Thoracic aorta (tissue), 2 donors: Measurements from ENCODE around the gene ZRANB3. TPM values are rescaled to one million over a fixed set of nuclear protein-coding genes. Genes with fewer than 3 reads are reported as not detected.
"Not testable (repeated sequence)": the region's sequence is repeated elsewhere in the genome, so short reads cannot be mapped to it uniquely, and the experiment has no call there.

Experiments
- ATAC-seq: fragments of 150-250 bp; one replicate; pipeline ENCODE4 v1.8.0; 2017; ENCODE audit warnings: low read depth; ENCODE audit not compliant: insufficient number of reproducible peaks, low FRiP score
- DNase-seq: peaks from one replicate; pipeline ENCODE4 v3.0.0-alpha.2; 2020; ENCODE audit warnings: low spot score
- H3K27ac ChIP-seq, 2 donors: fragments of 200-600 bp; sonication (generic); 1 replicate in 1 of 2; 2 replicates in 1 of 2; pipeline ENCODE4 v1.5.1; 2016; ENCODE audit warnings: mild to moderate bottlenecking in 2 of 2, moderate library complexity in 2 of 2
- H3K27me3 ChIP-seq: fragments of 200-600 bp; sonication (generic); replicated peaks from 2 replicates; pipeline ENCODE4 v1.6.0; 2016; ENCODE audit warnings: mild to moderate bottlenecking; ENCODE audit not compliant: insufficient read depth
- H3K36me3 ChIP-seq: fragments of 200-600 bp; sonication (generic); one replicate; pipeline ENCODE4 v1.5.1; 2016
- H3K4me1 ChIP-seq, 2 donors: fragments of 200-600 bp; sonication (generic); 1 replicate in 1 of 2; 2 replicates in 1 of 2; pipeline versions ENCODE4 v1.5.1 to v1.6.0; 2016; ENCODE audit warnings: low read depth in 2 of 2, mild to moderate bottlenecking in 1 of 2; ENCODE audit not compliant: control insufficient read depth in 1 of 2
- H3K4me3 ChIP-seq: fragments of 200-600 bp; sonication (generic); 2 replicates; pipeline ENCODE4 v1.5.1; 2016; ENCODE audit warnings: mild to moderate bottlenecking
- H3K9me3 ChIP-seq: fragments of 200-600 bp; sonication (generic); 2 replicates; pipeline ENCODE4 v1.5.1; 2016
- total RNA-seq, 2 donors: library from RNA; depleted of rRNA; stranded (reverse); fragments of >200 nt; gene quantifications; one replicate each; pipeline versions ENCODE4 v1.1.0 to v1.2.3, GENCODE V29; 2016
- TF ChIP-seq, protein P1 (sequence below): fragments of 200-600 bp; sonication (generic); IDR thresholded peaks from one replicate; pipeline ENCODE4 v1.5.1; 2019; ENCODE audit warnings: antibody characterized with exemption

The ZRANB3 gene
- total RNA-seq, 2 donors from 2014 or later, result 3.2 to 4.2 TPM

- H3K27me3 ChIP-seq, result no peaks in the 10 kb centered on the region
- ATAC-seq (no peak), DNase-seq (no peak)
- TF ChIP-seq, protein P1, sequence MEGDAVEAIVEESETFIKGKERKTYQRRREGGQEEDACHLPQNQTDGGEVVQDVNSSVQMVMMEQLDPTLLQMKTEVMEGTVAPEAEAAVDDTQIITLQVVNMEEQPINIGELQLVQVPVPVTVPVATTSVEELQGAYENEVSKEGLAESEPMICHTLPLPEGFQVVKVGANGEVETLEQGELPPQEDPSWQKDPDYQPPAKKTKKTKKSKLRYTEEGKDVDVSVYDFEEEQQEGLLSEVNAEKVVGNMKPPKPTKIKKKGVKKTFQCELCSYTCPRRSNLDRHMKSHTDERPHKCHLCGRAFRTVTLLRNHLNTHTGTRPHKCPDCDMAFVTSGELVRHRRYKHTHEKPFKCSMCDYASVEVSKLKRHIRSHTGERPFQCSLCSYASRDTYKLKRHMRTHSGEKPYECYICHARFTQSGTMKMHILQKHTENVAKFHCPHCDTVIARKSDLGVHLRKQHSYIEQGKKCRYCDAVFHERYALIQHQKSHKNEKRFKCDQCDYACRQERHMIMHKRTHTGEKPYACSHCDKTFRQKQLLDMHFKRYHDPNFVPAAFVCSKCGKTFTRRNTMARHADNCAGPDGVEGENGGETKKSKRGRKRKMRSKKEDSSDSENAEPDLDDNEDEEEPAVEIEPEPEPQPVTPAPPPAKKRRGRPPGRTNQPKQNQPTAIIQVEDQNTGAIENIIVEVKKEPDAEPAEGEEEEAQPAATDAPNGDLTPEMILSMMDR, result no peak
- no peaks in the 10 kb centered on the region for H3K9me3 ChIP-seq
- H3K36me3 ChIP-seq, result peaks cover 20% of the 10 kb centered on the region
- no peak overlapping the region for H3K27ac ChIP-seq
- H3K4me3 ChIP-seq, result no peak overlapping the region
- no peaks in the 10 kb centered on the region for H3K4me1 ChIP-seq
Measured at GRCh38 chr2:135124924-135125886, 405.8 kb downstream of the ZRANB3 start.

DNA sequence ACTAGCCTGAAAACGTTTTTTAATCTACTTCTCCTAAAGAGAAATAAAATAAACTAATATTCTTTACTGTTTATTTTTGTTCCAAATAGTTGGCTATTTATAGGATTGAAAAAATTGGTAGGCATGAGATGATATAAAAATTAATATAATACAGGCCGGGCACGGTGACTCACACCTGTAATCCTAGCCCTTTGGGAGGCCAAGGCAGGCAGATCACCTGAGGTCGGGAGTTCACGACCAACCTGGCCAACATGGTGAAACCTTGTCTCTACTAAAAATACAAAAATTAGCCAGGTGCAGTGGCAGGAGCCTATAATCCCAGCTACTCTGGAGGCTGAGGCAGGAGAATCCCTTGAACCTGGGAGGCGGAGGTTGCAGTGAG, 409.4 kb downstream of the ZRANB3 start:
- H3K4me1 ChIP-seq, DNase-seq, H3K9me3 ChIP-seq, H3K36me3 ChIP-seq, ATAC-seq, H3K4me3 ChIP-seq, H3K27me3 ChIP-seq, H3K27ac ChIP-seq: not testable (repeated sequence)

DNA sequence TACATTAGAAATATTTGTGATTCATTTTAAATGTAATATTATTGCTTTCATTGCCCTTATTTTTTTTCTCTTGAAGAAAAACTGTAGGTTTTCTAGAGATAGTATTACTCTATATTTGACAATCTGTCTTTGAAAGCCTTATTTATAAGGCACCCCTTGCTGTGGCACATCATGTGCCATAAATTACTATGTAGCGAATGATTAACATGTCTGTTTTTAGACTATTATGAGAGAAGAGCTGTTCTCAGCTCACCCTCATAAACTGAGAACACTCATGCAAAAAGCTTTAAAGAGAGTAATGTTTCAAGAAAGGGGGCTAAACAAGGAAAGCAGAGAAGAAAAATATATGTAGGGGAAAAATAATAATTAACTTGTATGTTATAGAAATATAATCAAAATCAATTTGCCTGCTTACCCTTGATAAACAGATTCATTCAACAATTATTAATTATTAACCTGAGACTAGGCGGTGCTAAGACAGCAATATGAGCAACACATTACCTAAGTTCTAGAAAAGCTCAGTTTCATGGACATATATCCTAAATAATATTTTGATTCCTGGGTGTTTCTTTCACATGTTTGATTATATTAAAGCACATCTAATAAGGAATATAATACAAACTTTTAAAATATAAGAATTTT, 409.9 kb downstream of the ZRANB3 start:
- Histone ChIP-seq H3K9me3 (no peaks in the 10 kb centered on the region), H3K4me1 (no peaks in the 10 kb centered on the region), H3K27ac (no peak overlapping the region), H3K27me3 (no peaks in the 10 kb centered on the region), H3K36me3 (peaks cover 8% of the 10 kb centered on the region), H3K4me3 (no peak overlapping the region)
- no peak for DNase-seq
- TF ChIP-seq, protein P1, result no peak
- ATAC-seq, result no peak

DNA sequence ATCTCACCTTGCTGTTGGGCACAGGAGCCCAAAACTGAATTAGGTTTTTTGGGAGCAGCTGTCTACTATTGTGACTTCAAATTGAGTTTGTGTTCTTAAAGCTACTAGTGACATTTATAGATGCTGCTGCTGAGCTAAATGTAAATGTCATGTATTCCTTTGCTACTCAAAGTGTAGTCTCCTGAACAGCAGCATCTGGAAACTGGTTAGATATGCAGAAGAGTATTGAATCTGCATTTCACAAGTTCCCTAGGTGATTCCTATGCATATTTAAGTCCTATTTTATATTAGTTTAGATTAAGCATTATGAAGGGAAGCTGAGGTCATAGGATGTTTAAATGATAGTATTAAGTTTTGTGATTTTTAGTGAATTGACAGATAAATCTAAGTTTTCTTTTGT, 411.4 kb downstream of the ZRANB3 start:
- Histone ChIP-seq H3K27ac (no peak overlapping the region), H3K4me1 (no peaks in the 10 kb centered on the region), H3K9me3 (no peaks in the 10 kb centered on the region), H3K27me3 (no peaks in the 10 kb centered on the region), H3K4me3 (no peak overlapping the region), H3K36me3 (peaks cover 5% of the 10 kb centered on the region)
- TF ChIP-seq, protein P1, result no peak
- ATAC-seq, result no peak
- DNase-seq, result no peak

- Histone ChIP-seq H3K36me3 (peaks cover 11% of the 10 kb centered on the region), H3K27ac (no peak overlapping the region), H3K4me3 (no peak overlapping the region), H3K9me3 (no peaks in the 10 kb centered on the region), H3K27me3 (no peaks in the 10 kb centered on the region), H3K4me1 (no peaks in the 10 kb centered on the region)
- DNase-seq (no peak), ATAC-seq (no peak)
- TF ChIP-seq, protein P1, result no peak
Measured at GRCh38 chr2:135113322-135113721, 417.7 kb downstream of the ZRANB3 start.

DNA sequence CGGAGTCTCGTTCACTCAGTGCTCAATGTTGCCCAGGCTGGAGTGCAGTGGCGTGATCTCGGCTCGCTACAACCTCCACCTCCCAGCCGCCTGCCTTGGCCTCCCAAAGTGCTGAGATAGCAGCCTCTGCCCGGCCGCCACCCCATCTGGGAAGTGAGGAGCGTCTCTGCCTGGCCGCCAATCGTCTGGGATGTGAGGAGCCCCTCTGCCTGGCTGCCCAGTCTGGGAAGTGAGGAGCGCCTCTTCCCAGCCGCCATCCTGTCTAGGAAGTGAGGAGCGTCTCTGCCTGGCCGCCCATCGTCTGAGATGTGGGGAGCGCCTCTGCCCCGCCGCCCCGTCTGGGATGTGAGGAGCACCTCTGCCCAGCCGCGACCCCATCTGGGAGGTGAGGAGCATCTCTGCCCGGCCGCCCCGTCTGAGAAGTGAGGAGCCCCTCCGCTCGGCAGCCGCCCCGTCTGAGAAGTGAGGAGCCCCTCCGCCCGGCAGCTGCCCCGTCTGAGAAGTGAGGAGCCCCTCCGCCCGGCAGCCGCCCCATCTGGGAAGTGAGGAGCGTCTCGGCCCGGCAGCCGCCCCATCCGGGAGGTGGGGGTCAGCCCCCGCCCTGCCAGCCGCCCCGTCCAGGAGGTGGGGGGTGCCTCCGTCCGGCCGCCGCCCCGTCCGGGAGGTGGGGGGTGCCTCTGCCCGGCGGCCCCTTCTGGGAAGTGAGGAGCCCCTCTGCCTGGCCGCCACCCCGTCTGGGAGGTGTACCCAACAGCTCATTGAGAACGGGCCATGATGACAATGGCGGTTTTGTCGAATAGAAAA, 425.3 kb downstream of the ZRANB3 start:
- not testable (repeated sequence) for H3K27me3 ChIP-seq, H3K9me3 ChIP-seq, H3K36me3 ChIP-seq, H3K4me3 ChIP-seq, H3K4me1 ChIP-seq, H3K27ac ChIP-seq, DNase-seq, ATAC-seq
